Measurements from ENCODE around the gene ZHX3.

- TF ChIP-seq POLR2A (IDR thresholded peaks at IDR 0.05; ENCODE audit: extremely low read depth, insufficient read length) (no peak), CTCF (IDR thresholded peaks at IDR 0.05; ENCODE audit: low read depth, low read length) (no peak), MAX (IDR thresholded peaks at IDR 0.05; ENCODE audit: low read depth, low read length) (no peak)
Measured at GRCh38 chr20:41183831-41184230, 133.7 kb downstream of the ZHX3 start.
